Psoas muscle (tissue), 8 donors: ENCODE data around the gene VIPAS39. TPM values are rescaled to one million over a fixed set of nuclear protein-coding genes. Genes with fewer than 3 reads are reported as not detected.

ENCODE experiments used
- ATAC-seq, 4 donors: fragments of 200-7000 bp; cut with Tn5 transposase; one replicate each; pipeline ENCODE4 v1.9.1; 2020; ENCODE audit warnings: moderate library complexity in 3 of 4, mild to moderate bottlenecking in 2 of 4
- DNase-seq, 2 donors: peaks; one replicate each; pipeline ENCODE4 v3.0.0-alpha.2; 2020
- H3K27ac ChIP-seq: fragments of 200-600 bp; one replicate; pipeline ENCODE4 v1.8.0; 2022
- H3K27me3 ChIP-seq, 3 donors: fragments of 200-600 bp in 1 of 3; one replicate each; pipeline versions ENCODE4 v1.6.1 to v1.8.0; 2013 to 2022; ENCODE audit warnings: low read length in 2 of 3, mild to moderate bottlenecking in 2 of 3, moderate library complexity in 1 of 3; ENCODE audit not compliant: insufficient read depth in 3 of 3
- H3K36me3 ChIP-seq, 2 donors: fragments of 200-600 bp in 1 of 2; one replicate each; pipeline versions ENCODE4 v1.6.1 to v1.8.0; 2013 to 2022; ENCODE audit warnings: low read depth in 1 of 2, mild to moderate bottlenecking in 1 of 2, moderate library complexity in 1 of 2; ENCODE audit not compliant: insufficient read depth in 1 of 2
- H3K4me1 ChIP-seq: fragments of 200-600 bp; one replicate; pipeline ENCODE4 v1.8.0; 2022
- H3K4me3 ChIP-seq: fragments of 200-600 bp; one replicate; pipeline ENCODE4 v1.8.0; 2022; ENCODE audit warnings: mild to moderate bottlenecking
- H3K9me3 ChIP-seq: fragments of 200-600 bp; one replicate; pipeline ENCODE4 v1.8.0; 2022
- WGBS, 3 donors: extraction: QIAGEN DNeasy Blood & Tissue Kit; methylation state at CpG; one replicate each; pipeline versions ENCODE4 v1.1.6 to v1.1.7; 2013; 5-methylcytosine and 5-hydroxymethylcytosine counted together
- intact Hi-C, 2 donors: fragments of 100-400 bp; cut with DNase I; formaldehyde crosslinking; loops; one replicate each; pipeline versions ENCODE4 v1.11.0 to v1.14.2; 2022
- polyA plus RNA-seq, 3 donors: library from polyadenylated mRNA; stranded (reverse); fragments of 200-250 nt; gene quantifications; one replicate each; pipeline ENCODE4 v1.2.3, GENCODE V29; 2013
- total RNA-seq, 4 donors: library from RNA; stranded (reverse); fragmentation: NEBNext Ultra II Directional in 2 of 4; extraction: Animal tissue kit (Norgen Biotek cat#: 25700) in 2 of 4; gene quantifications; one replicate each; pipeline versions ENCODE4 v1.2.1 to v1.2.4, GENCODE V29; 2021 to 2023
- TF ChIP-seq, protein P1 (sequence below): fragments of 200-600 bp; IDR thresholded peaks from one replicate; pipeline ENCODE4 v1.8.0; 2022; ENCODE audit warnings: antibody characterized with exemption
- donor health status: healthy with polysubstance abuse.
- donor health status: DM: no; HTN: no; CAD: no; lungs with moderate emphysema.
- donor health status: Bipolar disorder and iron deficiency.
- donor health status: healthy.
- donor health status: DM: yes; HTN: yes; CAD: no.
- donor health status: DM: no; HTN: no; CAD: no.
- donor health status: DM: no; HTN: no; CAD: no.
- donor health status: DM: yes; HTN: yes; CAD: no.

The VIPAS39 gene
- total and polyA plus RNA-seq, 7 donors, result 9.6 to 22.2 (median 12.5) TPM

DNA sequence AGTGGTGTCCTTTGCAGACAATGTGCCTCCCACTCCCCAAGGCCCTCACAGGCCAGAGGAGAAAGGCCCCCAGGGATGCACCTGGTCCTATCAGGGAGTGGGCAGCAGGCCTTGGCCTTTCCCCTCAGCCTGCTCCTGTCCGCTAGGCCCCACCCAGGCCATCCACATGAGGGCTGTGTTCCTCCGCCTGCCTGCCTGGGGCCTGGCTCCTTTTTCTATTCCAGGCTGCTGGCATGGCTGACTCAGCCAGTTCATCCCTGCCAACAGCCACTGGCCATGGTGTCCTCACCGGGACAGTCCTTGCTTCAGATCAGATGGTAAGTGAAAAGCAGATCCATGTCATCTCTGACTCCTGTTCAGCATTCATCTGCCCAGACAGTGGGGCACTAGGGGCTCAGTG lies 27.9 kb upstream of the VIPAS39 start:
- Histone ChIP-seq H3K4me1 (no peaks in the 10 kb centered on the region), H3K36me3 (no peaks in the 10 kb centered on the region), H3K9me3 (no peaks in the 10 kb centered on the region), H3K27me3 (no peaks in the 10 kb centered on the region), H3K4me3 (no peak overlapping the region), H3K27ac (no peak overlapping the region)
- intact Hi-C loops, result no loop called here
- WGBS, 3 donors, result 57 to 74% (median 57%) methylated on average over 3 of the region's 3 CpGs
- TF ChIP-seq, protein P1, sequence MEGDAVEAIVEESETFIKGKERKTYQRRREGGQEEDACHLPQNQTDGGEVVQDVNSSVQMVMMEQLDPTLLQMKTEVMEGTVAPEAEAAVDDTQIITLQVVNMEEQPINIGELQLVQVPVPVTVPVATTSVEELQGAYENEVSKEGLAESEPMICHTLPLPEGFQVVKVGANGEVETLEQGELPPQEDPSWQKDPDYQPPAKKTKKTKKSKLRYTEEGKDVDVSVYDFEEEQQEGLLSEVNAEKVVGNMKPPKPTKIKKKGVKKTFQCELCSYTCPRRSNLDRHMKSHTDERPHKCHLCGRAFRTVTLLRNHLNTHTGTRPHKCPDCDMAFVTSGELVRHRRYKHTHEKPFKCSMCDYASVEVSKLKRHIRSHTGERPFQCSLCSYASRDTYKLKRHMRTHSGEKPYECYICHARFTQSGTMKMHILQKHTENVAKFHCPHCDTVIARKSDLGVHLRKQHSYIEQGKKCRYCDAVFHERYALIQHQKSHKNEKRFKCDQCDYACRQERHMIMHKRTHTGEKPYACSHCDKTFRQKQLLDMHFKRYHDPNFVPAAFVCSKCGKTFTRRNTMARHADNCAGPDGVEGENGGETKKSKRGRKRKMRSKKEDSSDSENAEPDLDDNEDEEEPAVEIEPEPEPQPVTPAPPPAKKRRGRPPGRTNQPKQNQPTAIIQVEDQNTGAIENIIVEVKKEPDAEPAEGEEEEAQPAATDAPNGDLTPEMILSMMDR, result no peak
- DNase-seq, result no peak
- peak; percentile 55 to 69 (median 62) for ATAC-seq

DNA sequence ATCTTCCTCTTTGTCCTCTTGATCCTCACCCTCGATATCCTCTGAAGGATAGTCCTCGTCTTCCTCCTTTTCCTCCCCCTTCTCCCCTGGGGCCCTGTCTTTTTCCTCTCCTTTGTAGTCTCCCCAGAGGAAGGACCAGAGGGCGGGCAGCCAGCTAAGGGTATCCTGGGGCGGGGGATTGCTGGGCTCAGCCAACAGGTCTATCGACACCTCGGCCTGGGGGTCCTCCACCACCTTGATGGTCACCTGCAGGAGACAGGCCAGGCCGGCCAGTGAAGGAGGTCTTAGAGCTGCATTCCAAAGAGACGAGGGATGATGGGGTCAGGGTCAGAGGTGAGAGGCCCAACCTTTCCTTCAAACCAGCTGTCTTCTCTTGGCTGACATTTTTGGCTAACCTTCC lies 25.0 kb upstream of the VIPAS39 start:
- TF ChIP-seq, protein P1, result no peak
- 73 to 76% (median 74%) methylated on average over 8 of the region's 8 CpGs for WGBS, 3 donors
- Histone ChIP-seq H3K4me3 (no peak overlapping the region), H3K4me1 (no peaks in the 10 kb centered on the region), H3K27ac (no peak overlapping the region), H3K27me3 (no peaks in the 10 kb centered on the region), H3K9me3 (no peaks in the 10 kb centered on the region), H3K36me3 (no peaks in the 10 kb centered on the region)
- ATAC-seq (no peak), DNase-seq (no peak)
- intact Hi-C loops, result no loop called here

DNA sequence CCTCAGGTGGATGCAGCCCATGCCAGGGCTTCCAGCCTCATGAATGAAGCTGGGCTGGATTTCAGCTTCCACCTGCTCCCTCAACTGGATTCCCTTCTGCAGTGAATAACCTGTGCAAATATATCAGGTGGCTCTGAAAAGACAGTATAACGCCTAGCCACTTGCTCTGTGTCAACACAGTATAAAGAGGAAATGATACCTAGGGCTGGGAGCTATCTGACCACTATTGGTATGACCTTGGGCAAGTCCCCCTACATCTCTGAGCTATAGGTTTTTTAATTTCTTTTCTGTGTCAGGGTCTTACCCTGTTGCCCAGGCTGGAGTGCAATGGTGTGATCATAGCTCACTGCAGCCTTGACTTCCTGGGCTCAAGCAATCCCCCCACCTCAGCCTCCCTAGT lies 21.4 kb upstream of the VIPAS39 start:
- Histone ChIP-seq H3K27ac (no peak overlapping the region), H3K4me1 (no peaks in the 10 kb centered on the region), H3K27me3 (no peaks in the 10 kb centered on the region), H3K4me3 (no peak overlapping the region), H3K36me3 (no peaks in the 10 kb centered on the region), H3K9me3 (no peaks in the 10 kb centered on the region)
- intact Hi-C loops, result no loop called here
- ATAC-seq, result no peak
- 87 to 91% (median 89%) methylated on average over 1 of the region's 1 CpG for WGBS, 3 donors
- TF ChIP-seq, protein P1, result no peak
- DNase-seq, result no peak

DNA sequence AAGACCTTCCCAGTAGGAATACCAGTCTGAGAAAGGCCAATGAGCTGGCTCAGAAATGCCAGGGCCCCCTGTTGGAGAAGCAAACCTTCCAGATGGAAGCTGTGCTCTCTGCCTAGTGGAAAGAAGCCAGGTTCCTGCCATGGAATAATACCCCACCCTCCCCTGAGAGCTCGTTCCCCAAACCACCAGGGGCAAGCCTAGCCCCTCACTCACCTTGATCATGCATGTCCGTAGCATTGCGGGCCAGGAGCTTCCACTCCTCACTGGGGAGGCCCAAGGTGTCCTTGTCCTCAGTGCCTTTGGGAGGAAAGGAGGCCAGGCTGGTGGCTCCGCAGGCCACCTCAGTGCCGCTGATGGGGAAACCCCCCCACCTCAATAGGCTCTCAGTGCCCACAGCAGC lies 20.6 kb upstream of the VIPAS39 start:
- TF ChIP-seq, protein P1, result no peak
- 83 to 91% (median 90%) methylated on average over 5 of the region's 5 CpGs for WGBS, 3 donors
- Histone ChIP-seq H3K9me3 (no peaks in the 10 kb centered on the region), H3K4me3 (no peak overlapping the region), H3K27me3 (no peaks in the 10 kb centered on the region), H3K4me1 (no peaks in the 10 kb centered on the region), H3K36me3 (no peaks in the 10 kb centered on the region), H3K27ac (no peak overlapping the region)
- ATAC-seq (no peak), DNase-seq (no peak)
- intact Hi-C loops, result no loop called here

DNA sequence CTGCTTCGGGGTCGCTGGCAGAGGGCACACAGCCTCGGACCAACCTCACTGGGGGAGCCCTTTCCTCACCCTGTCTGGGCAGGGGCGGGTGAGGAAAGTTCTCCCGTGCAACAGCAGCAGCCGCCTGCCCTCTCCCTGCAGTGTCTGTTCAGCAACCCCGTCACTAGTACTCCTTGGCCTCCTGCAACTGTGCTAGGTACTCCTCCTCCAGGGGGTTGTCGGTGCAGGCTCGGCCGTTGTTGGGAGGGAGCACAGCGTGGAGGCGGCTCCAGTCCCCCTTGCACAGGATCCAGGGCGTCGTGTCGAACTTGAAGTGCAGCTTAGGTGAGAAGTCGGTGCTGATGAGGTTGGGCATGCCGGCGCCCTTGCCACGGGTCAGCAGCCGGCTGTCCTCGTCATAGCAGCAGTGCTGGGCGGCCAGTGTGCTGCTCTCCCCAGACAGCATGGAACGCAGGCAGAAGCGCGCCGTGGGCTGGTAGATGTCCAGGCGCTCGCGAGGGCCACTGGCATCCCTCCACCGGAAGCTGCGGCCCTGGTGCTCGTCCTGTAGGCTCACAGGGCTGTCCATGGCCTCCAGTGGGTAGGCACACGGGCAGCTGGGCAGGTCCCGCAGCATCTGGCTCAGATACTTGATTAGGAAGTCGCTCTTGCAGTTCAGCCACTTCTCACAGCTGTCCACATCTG lies 18.2 kb upstream of the VIPAS39 start:
- H3K27ac ChIP-seq, result no peak overlapping the region
- TF ChIP-seq, protein P1, result no peak
- ATAC-seq, result no peak

More for the DNA sequence above, 18.2 kb upstream of the VIPAS39 start:
- Histone ChIP-seq H3K4me1 (no peaks in the 10 kb centered on the region), H3K27me3 (no peaks in the 10 kb centered on the region), H3K4me3 (no peak overlapping the region), H3K36me3 (no peaks in the 10 kb centered on the region), H3K9me3 (no peaks in the 10 kb centered on the region)
- DNase-seq, result no peak
- 67 to 80% (median 78%) methylated on average over 35 of the region's 35 CpGs for WGBS, 3 donors
- intact Hi-C loops, result no loop called here
